ENCODE data around the gene DPH7.
"Not testable (repeated sequence)": the region's sequence is repeated elsewhere in the genome, so short reads cannot be mapped to it uniquely, and the experiment has no call there.

DPH7 gene

GRCh38 chr9:137511758-137512463, 66.8 kb downstream of the DPH7 start:
- no peaks in the 10 kb centered on the region for H3K27me3 ChIP-seq (ENCODE audit: insufficient read depth, low read length, poor library complexity, severe bottlenecking)
- TF ChIP-seq CTCF (conservative IDR thresholded peaks at IDR 0.05; ENCODE audit: low read length) (no peak), EZH2phosphoT487 (IDR thresholded peaks at IDR 0.05; ENCODE audit: borderline replicate concordance) (no peak)
- H3K4me3 ChIP-seq (ENCODE audit: low read length, poor library complexity, severe bottlenecking), result no peak overlapping the region
- no peaks in the 10 kb centered on the region for H3K9me2 ChIP-seq (replicated peaks; ENCODE audit: low read depth, low read length)
- H3K4me1 ChIP-seq (ENCODE audit: insufficient read depth, low read length, poor library complexity, severe bottlenecking), result no peaks in the 10 kb centered on the region
- no peaks in the 10 kb centered on the region for H3K36me3 ChIP-seq (ENCODE audit: insufficient read depth, low read length)
- H4K20me1 ChIP-seq (ENCODE audit: insufficient read depth, low read length, poor library complexity, severe bottlenecking), result no peaks in the 10 kb centered on the region
- H3K9ac ChIP-seq (ENCODE audit: low read depth, low read length, poor library complexity, severe bottlenecking), result no peak overlapping the region
- no peaks in the 10 kb centered on the region for H3K9me3 ChIP-seq (ENCODE audit: insufficient read depth, low read depth, low read length)
- no peak overlapping the region for H2AFZ ChIP-seq (ENCODE audit: low read length)
- H3K79me2 ChIP-seq (ENCODE audit: insufficient read depth, low read length), result no peaks in the 10 kb centered on the region
- no peak overlapping the region for H3K4me2 ChIP-seq (ENCODE audit: low read depth, low read length, poor library complexity, severe bottlenecking)
- H3F3A ChIP-seq (ENCODE audit: low read depth), result no peaks in the 10 kb centered on the region; the same call in 1 of the 2 replicates

GRCh38 chr9:137511126-137511525, 67.6 kb downstream of the DPH7 start:
- H3K4me1 ChIP-seq (ENCODE audit: insufficient read depth, low read length, poor library complexity, severe bottlenecking); H3K36me3 ChIP-seq (ENCODE audit: insufficient read depth, low read length); H3K4me2 ChIP-seq (ENCODE audit: low read depth, low read length, poor library complexity, severe bottlenecking); H3K79me2 ChIP-seq (ENCODE audit: insufficient read depth, low read length); H2AFZ ChIP-seq (ENCODE audit: low read length); H3K27me3 ChIP-seq (ENCODE audit: insufficient read depth, low read length, poor library complexity, severe bottlenecking); H3K9me3 ChIP-seq (ENCODE audit: insufficient read depth, low read depth, low read length); H4K20me1 ChIP-seq (ENCODE audit: insufficient read depth, low read length, poor library complexity, severe bottlenecking); H3K9ac ChIP-seq (ENCODE audit: low read depth, low read length, poor library complexity, severe bottlenecking); H3K9me2 ChIP-seq (replicated peaks; ENCODE audit: low read depth, low read length); H3K4me3 ChIP-seq (ENCODE audit: low read length, poor library complexity, severe bottlenecking); H3F3A ChIP-seq (ENCODE audit: low read depth): not testable (repeated sequence)

GRCh38 chr9:137509198-137509597, 69.5 kb downstream of the DPH7 start:
- Histone ChIP-seq H3K4me3 (ENCODE audit: low read length, poor library complexity, severe bottlenecking) (no peak overlapping the region), H3K9me3 (ENCODE audit: insufficient read depth, low read depth, low read length) (no peaks in the 10 kb centered on the region), H3K27me3 (ENCODE audit: insufficient read depth, low read length, poor library complexity, severe bottlenecking) (no peaks in the 10 kb centered on the region), H4K20me1 (ENCODE audit: insufficient read depth, low read length, poor library complexity, severe bottlenecking) (no peaks in the 10 kb centered on the region), H3F3A (ENCODE audit: low read depth) (no peaks in the 10 kb centered on the region), H3K9me2 (replicated peaks; ENCODE audit: low read depth, low read length) (no peaks in the 10 kb centered on the region), H2AFZ (ENCODE audit: low read length) (no peak overlapping the region), H3K9ac (ENCODE audit: low read depth, low read length, poor library complexity, severe bottlenecking) (no peak overlapping the region), H3K36me3 (ENCODE audit: insufficient read depth, low read length) (no peaks in the 10 kb centered on the region), H3K79me2 (ENCODE audit: insufficient read depth, low read length) (no peaks in the 10 kb centered on the region), H3K4me1 (ENCODE audit: insufficient read depth, low read length, poor library complexity, severe bottlenecking) (no peaks in the 10 kb centered on the region), H3K4me2 (ENCODE audit: low read depth, low read length, poor library complexity, severe bottlenecking) (no peak overlapping the region)
- TF ChIP-seq CTCF (conservative IDR thresholded peaks at IDR 0.05; ENCODE audit: low read length) (no peak), EZH2phosphoT487 (IDR thresholded peaks at IDR 0.05; ENCODE audit: borderline replicate concordance) (no peak)

GRCh38 chr9:137506702-137507171, 72.0 kb downstream of the DPH7 start:
- H3K79me2 ChIP-seq (ENCODE audit: insufficient read depth, low read length), result no peaks in the 10 kb centered on the region
- no peaks in the 10 kb centered on the region for H3K4me1 ChIP-seq (ENCODE audit: insufficient read depth, low read length, poor library complexity, severe bottlenecking)
- H3K9me3 ChIP-seq (ENCODE audit: insufficient read depth, low read depth, low read length), result no peaks in the 10 kb centered on the region

More at GRCh38 chr9:137506702-137507171, 72.0 kb downstream of the DPH7 start:
- no peaks in the 10 kb centered on the region for H3K36me3 ChIP-seq (ENCODE audit: insufficient read depth, low read length)
- H2AFZ ChIP-seq (ENCODE audit: low read length), result no peak overlapping the region
- H3F3A ChIP-seq (ENCODE audit: low read depth), result peaks cover 4% of the 10 kb centered on the region; the same call in 1 of the 2 replicates
- no peak overlapping the region for H3K4me2 ChIP-seq (ENCODE audit: low read depth, low read length, poor library complexity, severe bottlenecking)
- no peak overlapping the region for H3K9ac ChIP-seq (ENCODE audit: low read depth, low read length, poor library complexity, severe bottlenecking)
- TF ChIP-seq EZH2phosphoT487 (IDR thresholded peaks at IDR 0.05; ENCODE audit: borderline replicate concordance) (no peak), CTCF (conservative IDR thresholded peaks at IDR 0.05; ENCODE audit: low read length) (no peak)
- no peaks in the 10 kb centered on the region for H3K9me2 ChIP-seq (replicated peaks; ENCODE audit: low read depth, low read length)
- no peak overlapping the region for H3K4me3 ChIP-seq (ENCODE audit: low read length, poor library complexity, severe bottlenecking)
- no peaks in the 10 kb centered on the region for H3K27me3 ChIP-seq (ENCODE audit: insufficient read depth, low read length, poor library complexity, severe bottlenecking)
- no peaks in the 10 kb centered on the region for H4K20me1 ChIP-seq (ENCODE audit: insufficient read depth, low read length, poor library complexity, severe bottlenecking)
